Activated CD4-positive, alpha-beta T cell treated with anti-CD3 and anti-CD28 coated beads for 24 hours (primary cell): ENCODE measurements around the gene DUSP1.

ENCODE experiments used
- DNase-seq, 2 donors: peaks; one replicate each; pipeline ENCODE4 v3.0.0-alpha.2; 2020; ENCODE audit warnings: low read depth in 2 of 2

The DUSP1 gene

DNA sequence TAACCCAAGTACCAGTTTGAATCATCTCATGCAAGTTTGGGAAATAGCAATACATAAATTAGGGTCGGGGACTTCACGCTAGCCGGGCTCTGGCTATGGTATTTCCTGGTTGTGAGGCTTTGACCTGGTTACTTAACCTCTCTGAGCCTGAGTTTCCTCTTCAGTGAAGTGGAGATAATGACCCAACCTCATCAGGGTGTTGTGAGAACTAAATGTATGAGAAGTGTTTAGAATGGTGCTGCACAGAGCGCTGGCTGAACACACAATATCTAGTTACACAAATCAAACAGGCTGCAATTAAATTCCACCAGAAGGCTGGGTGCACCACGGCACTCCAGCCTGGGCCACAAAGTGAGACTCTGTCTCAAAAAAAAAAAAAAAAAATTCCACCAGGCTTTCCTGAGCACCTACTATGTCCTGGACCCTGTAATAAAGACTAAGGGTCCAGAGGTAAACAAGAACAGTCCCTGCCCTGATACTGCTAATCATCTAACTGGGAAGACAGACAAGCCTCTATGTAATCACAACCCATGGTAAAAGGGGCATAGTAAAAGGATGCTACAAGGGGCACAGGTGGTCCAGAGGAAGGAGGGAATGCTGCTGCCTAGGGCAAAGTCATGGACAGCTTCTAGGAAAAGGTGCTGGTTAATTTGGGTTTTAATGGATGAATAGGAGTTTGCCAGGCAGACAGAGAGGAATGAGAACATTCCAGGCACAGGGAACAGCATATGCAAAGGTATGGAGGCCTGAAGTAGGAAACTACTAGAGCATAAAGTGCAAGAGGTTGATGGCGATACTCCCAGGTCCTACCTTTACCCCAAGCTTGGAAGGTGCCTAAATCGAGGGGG is 27.7 kb downstream of the DUSP1 start:
- no peak for DNase-seq

DNA sequence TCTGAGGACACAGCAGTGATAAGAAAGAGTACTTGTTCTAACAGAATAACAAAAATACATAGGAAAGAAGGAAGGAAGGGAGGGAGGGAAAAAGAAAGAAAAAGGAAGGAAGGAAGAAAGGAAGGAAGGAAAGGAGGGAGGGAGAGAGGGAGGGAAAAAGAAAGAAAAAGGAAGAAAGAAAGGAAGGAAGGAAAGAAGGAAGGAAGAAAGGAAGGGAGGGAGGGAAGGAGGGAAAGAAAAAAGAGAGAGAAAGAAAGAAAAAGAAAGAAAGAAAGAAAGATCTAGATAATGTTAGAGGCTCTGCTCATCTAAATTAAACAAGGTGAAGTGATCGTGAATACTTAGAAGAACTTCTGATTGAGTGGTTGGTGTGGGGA is 29.8 kb downstream of the DUSP1 start:
- no peak for DNase-seq

DNA sequence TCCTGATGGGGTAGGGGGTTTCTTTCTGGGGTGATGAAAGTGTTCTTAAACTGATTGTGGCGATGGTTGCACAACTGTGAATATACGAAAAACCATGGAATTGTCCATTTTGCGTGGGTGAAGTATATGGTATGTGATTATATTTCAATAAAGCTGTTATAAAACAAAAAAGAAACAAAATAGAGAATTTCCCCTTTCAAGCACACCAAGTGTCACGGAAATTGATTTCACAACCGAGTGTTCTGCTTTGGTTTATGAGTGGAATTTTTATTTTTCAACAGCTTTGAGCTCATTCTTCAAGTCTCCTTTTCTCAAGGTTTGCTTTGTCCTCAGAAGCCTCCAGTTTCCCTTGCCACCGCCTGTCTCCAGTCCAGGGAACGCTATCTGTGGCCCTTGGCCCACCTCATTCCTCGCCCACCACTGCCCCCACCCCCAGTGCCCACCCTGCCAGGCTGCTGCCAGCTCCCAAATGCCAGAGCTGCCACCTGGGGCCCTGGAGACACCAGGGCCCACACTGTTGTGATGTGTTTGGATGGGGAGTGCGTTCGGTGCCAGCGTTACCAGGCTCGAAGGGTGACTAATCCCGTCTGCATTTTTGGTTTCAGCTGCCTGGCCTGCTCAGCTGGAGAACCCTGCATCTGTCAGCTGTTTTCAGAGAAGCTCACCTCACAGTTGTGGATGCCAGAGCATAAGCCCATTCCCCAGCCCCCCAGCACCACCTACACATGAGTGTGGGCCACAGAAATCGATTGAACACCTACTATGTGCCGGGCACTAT is 30.4 kb downstream of the DUSP1 start:
- no peak for DNase-seq

DNA sequence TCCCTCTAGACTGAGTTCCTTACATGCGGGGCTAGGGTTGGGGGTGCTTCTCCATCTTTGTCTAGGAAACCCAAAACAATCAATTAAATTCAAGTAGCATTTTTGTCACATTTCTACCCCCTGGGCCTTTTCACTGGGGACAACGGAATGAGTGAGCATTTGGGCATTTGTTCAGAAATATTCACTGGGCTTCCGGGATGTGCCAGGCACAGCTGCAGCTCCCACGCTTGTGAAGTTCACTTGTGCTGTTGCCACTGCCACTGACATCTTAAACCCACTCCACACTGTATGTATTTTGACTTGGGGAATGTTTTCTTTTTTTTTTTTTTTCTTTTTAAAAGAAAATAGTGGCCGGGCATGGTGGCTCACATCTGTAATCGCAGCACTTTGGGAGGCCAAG is 31.6 kb downstream of the DUSP1 start:
- DNase-seq = no peak

DNA sequence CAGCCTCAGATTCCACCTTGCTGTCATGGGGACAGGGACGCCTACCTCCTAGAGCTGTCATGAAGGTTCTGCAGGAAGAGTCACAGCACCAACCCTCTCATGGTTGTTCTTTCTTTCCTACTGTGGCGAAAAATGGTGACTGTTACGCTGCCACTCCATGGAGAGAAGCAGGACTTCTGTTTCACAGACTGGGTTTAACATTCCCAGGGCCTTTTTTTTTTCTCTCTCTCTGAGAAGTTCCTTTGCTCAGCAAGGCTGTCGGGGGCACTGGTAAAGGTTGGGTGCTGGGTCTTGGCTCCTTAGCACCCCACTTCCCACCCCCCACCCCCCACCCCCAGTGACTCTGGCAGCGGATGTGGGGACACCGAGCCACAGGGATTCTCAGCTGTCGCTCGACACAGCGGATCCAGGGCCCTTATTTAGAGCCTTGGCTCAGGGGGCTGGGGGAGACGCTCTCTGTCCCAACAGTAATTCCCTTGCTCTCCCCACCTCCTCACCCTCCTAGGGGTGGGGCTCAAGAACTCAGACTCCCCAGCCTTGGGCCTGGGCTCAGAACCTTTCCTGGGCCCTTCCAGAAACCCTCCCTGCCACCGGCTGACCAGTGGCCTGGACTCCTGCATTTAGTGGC is 34.4 kb downstream of the DUSP1 start:
- no peak for DNase-seq

DNA sequence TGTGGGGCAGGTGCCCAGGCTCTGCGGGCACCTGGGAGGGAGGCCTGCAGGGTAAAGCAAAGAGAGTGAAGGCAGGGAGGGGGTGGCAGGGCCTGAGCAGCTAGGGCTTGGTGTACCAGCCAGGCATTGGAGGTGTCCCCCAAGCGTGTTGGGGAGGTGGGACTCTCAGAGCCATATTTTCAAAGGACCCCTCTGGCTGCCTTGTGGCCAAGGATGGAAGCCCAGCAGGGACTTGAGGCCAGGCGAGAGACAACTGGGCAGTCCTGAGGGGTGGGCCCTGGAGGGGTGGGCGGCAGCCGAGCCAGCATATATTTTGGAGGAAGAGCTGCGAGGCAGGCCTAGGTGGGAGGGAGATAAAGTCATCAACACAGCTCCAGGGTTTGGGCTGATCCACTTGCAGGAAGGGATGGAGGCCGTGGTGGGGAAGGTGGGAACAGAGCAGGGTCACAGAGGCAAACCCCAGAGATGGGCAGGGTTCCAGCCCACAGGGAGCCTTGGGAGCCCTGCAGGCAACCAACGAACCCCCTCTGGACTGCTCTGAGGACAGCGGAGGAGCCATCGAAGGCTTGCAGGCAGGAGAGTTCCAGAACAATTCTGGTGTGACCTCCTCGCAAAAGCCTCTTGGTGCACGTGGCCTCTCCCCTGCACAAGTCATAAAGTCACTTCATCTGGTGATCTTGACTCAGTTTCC is 35.7 kb downstream of the DUSP1 start:
- DNase-seq = no peak

DNA sequence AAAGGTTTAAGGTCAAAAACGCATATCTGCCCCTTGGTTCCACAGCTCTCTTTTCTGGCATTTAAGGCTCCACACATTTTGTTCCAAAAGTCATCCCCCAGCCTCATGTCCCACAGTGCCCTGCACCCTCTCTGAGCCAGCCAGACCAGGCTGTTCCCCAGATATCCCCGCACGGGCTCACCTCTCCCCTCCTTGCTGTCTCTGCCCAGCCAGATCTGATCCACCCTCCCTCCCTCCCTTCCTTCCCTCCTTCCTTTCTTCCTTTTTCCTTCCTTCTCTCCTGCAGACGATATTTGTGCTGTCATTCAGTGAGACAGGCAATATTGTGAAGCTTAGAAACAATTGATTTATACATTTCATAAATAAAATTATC is 37.0 kb downstream of the DUSP1 start:
- no peak for DNase-seq

DNA sequence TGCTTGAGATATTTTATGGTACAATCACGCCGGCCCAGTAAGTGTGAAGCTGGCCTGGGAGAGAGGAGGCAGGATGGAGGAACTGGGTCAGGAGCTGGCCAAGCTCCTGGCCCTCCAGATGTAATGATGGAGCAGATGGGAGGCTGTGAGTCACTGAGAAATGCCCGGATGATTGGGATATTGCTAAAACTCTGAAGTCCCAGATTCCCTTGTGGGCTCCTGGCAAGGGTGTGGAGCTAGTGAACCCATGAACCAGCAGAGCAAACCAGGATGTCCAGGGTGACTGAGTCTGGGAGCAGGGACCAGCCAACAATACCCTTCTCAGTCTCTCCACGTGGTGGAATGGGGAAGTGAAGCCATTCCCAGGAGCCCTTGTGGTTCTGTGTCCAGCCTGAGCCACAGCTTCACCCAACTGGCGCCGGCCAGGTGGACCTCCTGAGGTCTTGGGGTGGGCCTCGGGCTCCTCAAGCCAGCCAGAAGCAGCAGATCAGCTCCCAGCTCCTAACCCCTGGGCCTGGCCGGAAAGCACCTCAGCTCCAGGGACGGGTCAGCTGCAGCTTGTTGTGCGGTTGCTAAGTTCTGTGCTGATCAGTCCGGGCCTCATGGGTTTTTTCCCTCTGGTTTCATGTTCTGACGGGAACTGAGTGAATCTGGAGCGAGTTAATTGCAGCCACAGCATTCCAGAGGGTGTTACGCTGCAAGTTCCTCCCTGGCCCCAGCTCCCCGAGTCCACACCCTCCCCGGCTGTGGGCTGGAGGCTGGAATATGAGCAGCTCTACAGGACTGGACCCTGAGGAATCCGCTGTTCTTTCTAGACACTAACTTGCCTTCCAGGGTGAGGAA is 37.6 kb downstream of the DUSP1 start:
- no peak for DNase-seq

DNA sequence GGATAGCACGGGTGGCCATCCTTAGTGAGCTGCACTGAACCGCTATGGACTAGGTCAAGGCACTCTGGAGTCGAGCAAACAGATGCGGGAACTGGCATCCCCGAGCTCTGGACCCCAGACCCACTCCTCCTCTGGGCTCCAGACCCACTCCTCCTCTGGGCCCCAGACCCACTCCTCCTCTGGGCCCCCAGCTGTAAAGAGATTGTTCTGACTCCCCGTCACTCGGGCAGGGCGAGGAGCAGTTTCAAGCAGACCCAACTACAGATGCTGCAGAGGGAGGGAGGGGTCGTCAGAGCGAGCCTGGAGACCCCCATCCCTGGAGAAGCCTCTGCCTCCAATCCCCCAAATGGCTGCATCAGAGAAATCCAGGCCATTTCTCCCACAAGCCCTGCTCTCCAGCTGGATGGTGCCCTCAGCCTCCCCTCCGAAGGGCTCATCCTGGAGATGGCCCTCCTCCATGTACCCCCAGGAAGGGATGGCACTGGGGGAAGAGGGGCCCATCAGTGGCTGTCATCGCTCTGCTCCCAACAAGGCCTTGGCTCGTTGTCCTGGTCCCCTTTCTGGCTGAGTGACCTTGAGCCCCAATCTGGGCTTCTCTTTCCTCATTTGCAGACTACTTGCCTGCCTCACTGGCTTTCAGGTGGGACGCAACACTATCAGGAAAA is 38.7 kb downstream of the DUSP1 start:
- no peak for DNase-seq

DNA sequence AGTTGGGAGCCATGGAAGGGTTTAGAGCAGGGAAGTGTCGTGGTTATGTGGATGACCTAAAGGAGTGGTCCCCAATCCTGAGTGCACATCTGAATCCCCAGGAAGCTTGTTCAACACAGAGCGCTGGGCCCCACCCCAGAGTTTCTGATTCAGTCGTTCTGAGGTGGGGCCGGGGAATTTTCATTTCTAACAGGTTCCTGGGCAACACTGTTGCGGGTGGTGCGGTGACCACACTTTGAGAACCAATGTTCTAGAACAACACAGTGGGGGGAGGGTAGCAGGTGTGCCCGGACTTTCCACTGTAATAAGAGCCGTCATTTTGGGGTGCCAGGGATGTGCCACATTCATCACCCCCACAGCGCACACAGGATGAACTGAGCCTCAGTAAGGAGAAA is 39.3 kb downstream of the DUSP1 start:
- DNase-seq = no peak

DNA sequence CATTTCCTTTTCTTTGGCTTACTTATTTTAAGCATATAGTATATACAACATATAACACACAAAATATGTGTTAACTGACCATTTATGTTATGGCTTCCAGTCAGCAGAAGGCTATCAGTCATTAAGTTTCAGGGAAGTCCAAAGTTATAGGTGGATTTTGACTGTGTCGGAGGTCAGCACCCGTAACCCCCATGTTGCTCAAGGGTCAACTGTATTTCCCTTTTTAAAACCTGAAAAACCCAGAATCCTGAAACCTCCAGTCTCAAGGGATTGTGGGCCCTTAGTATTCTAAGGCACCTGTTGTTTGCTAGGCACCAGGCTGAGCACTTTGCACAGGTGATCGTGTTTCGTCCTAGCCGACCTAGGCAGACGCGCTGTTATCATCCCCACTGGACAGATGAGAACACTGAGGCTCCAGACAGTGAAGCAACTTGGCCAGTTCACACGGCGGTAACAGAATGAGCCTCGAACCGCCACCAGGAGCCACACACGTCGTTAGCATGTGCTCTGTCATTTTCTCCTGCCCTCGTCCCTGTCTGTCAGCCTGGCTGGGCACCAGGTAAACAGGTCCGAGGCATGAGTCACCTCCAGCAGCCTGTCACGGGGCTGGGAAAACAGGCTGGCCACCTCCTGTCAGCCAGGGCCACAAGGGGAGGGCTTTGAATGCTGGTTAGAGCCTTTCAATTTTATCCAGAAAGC is 39.9 kb downstream of the DUSP1 start:
- no peak for DNase-seq

DNA sequence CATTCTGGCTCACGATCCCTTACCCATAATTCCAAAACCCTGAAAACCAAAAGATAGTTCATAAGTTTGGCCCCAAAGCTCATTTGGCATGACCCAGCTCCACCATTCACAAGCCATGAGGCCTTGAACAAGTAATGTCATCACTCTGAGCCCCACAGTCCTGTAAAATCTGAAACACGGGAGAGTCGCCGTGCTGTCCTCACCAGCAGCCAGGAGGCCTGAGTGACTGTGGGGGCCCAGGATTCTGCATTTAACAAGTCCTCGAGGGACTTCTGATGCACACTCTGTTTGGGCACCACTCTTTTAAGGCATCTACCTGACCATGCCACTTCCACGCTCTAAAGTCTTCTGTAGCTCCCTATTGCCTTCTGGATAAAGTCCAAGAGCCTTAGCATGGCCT is 40.8 kb downstream of the DUSP1 start:
- DNase-seq = no peak

DNA sequence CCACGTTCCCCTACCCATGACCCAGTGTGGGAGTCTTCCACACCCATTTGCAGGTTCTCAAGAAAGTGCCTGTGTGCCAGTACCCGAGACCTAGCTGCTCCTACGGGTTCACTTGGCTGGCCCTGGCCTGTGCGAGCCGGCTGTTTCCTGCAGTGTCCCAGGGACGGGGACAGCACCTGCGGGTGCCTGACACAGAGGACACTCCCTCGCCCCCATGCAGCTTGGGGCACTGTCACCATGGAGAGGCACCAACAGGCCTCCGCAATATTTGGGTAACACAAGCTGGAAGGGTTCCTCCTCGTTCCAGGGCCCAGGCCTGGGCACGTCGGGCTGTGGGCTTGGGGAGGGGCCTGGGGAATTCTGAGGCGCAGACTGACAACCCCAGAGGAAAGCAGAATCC is 41.4 kb downstream of the DUSP1 start:
- DNase-seq = no peak

DNA sequence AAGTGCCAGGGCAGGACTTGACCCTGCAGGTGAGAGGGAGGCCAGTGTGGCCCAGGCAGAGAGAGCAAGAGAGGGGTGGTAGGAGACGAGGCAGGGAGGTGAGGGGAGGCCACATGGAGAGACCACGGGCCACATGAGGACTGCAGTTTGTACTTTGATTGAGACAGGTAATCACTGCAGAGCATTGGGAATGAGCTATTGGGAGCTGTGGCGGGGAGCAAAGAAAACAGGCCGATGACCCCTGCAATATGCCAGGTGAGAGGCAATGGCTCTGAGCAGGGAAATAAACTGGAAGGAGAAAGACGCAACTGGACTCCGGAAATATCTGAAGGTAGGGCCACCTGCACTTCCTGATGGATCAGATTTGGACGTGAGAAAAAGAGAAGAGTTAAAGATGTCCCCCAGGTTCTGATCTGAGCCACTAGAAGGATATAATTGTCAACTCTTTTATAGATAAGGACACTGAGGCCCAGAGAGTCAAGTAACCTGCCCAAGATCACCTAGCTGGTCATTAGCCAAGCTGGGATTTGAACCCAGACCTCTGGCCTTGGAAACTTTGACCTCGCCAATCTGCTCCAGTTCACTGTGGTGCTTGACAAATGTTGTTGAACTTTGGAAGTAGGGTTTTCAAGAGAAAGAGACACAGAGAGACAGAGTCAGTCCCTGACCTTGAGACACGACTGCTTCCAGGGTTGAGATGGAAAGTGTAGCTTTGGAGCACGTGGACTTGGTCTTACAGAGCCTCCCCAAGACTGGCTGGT is 42.3 kb downstream of the DUSP1 start:
- DNase-seq = no peak

DNA sequence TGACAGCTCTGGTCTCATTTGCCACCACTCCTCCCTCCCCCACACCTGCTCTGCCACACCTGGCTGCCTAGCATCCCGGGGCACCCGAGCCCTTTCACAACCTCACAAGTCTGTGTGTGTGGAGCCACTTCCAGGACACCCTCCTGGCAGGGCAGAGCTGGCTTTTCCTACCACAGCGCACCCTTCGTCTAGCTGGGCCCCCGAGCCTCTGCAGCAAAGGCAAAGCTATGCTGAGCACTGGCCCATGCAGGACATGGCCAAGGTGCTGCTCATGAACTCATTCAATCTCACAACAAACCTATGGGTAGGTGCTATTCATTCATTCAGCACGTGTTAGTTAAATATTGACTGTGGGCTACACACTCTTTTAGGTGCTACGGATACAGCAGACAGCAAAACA is 43.4 kb downstream of the DUSP1 start:
- no peak for DNase-seq

DNA sequence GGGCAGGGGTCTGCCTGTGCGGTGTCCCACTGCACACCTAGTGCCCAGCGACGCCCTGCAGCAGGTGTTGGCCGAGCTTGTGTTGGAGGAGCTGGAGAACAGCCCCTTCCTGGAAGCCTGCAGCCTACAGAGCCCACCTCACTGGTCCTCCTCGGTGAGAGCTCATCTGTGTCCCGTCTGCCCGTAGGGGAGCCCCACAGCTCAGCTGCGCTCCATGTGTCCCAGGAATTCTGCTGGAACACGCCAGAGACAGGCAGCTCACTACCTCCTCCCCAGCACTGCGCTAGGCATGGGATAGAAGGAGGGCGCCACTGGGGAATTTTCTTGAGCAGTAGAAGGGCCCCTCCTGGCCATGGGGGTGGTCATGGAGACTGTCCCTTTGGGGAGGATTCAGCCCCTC is 44.0 kb downstream of the DUSP1 start:
- no peak for DNase-seq

DNA sequence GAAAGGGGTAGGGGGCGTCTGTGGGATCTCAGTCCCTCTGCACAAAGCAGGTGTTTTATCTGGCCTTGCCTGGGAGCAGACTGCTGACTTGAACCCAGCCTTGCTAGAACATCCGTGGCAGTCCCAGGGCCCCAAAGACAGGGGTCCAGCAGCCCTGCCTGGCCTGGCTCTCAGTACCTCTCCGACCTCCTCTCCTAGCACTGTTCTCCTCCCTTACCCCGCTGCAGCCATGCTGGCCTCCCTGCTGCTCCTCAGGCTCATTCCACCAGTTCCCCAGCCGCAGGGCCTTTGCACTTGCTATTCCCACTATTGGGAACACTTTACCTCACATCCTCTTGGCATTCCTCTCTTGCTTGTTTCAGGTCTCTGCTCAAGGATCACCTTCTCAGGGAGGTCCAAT is 45.2 kb downstream of the DUSP1 start:
- DNase-seq = no peak

DNA sequence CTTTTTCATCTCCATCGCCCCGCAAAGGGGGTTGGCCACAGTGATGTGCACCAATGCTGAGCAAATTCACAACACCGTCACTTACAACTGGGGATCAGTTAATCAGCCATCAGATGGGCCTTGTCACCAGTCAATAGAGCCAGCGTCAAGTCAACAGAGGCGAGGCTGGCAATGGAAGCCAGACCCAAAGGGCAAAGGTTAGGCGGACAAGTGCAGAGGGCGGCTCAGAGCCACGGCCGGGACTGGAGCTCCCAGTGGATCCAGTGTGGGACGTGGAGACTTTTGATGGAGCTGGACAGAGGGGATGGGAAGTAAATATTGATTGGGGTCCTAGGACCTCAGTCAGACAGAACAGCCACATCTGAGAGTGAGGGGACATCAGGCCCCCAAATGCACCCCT is 45.7 kb downstream of the DUSP1 start:
- DNase-seq = no peak
